Right cardiac atrium (tissue), 5 donors: ENCODE results near the gene RMND5B. TPM values are rescaled to one million over a fixed set of nuclear protein-coding genes. Genes with fewer than 3 reads are reported as not detected.
"Not testable (repeated sequence)": the region's sequence is repeated elsewhere in the genome, so short reads cannot be mapped to it uniquely, and the experiment has no call there.

Source experiments
- ATAC-seq, 2 donors: fragments of 200-7000 bp; cut with Tn5 transposase; one replicate each; pipeline versions ENCODE4 v1.8.0 to v1.9.1; 2020; ENCODE audit warnings: moderate library complexity in 2 of 2, mild to moderate bottlenecking in 1 of 2
- DNase-seq, 3 donors: peaks; one replicate each; pipeline ENCODE4 v3.0.0-alpha.2; 2020
- H3K27ac ChIP-seq: one replicate; pipeline ENCODE4 v1.5.1; 2013; ENCODE audit warnings: mild to moderate bottlenecking, low read length, control low read depth, moderate library complexity
- H3K27me3 ChIP-seq: one replicate; pipeline ENCODE4 v1.6.1; 2013; ENCODE audit not compliant: control insufficient read depth, insufficient read depth
- H3K4me1 ChIP-seq: one replicate; pipeline ENCODE4 v1.6.1; 2013; ENCODE audit warnings: low read length; ENCODE audit not compliant: control insufficient read depth, insufficient read depth
- H3K4me3 ChIP-seq: one replicate; pipeline ENCODE4 v1.5.1; 2013; ENCODE audit warnings: low read length, control low read depth
- H3K9me3 ChIP-seq: one replicate; pipeline ENCODE4 v1.6.1; 2013; ENCODE audit warnings: low read length; ENCODE audit not compliant: control insufficient read depth
- WGBS: extraction: QIAGEN DNeasy Blood & Tissue Kit; methylation state at CpG from one replicate; pipeline ENCODE4 v1.1.7; 2013; 5-methylcytosine and 5-hydroxymethylcytosine counted together
- intact Hi-C, 4 donors: fragments of 100-400 bp; cut with DNase I; formaldehyde crosslinking; loops; one replicate each; pipeline versions ENCODE4 v1.11.0 to v1.14.0; 2022 to 2023
- polyA plus RNA-seq: library from polyadenylated mRNA; stranded (reverse); fragments of 200-250 nt; gene quantifications from one replicate; pipeline ENCODE4 v1.2.3, GENCODE V29; 2013
- total RNA-seq, 4 donors: library from RNA; stranded (reverse); fragmentation: NEBNext Ultra II Directional; extraction: Animal tissue kit (Norgen Biotek cat#: 25700); gene quantifications; one replicate each; pipeline ENCODE4 v1.2.1, GENCODE V29; 2021
- donor health status: healthy with polysubstance abuse.
- donor health status: DM: no; HTN: yes; CAD: no.
- donor health status: DM: no; HTN: no; CAD: no.
- donor health status: DM: no; HTN: yes; CAD: no; lungs with severe emphysema.
- donor health status: DM: yes; HTN: yes; CAD: no.

The RMND5B gene
- total and polyA plus RNA-seq, 5 donors: 32.2 to 41.7 (median 33.6) TPM

DNA sequence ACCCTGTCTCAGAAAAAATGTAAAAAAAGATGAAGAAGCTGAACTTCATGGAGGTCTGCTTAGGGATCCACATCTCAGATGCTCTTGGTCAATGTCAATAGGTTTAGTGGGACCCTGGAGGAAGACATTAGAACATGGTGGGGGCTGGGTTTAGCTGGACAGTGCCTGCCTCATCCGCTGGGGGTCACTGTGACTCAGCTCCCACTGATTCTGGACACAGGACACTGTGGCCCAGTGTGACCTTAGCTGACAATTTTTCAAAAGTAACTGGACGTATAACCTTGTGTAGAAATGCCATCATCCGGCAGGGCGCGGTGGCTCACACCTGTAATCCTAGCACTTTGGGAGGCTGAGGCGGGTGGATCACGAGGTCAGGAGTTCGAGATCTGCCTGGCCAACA is 66.2 kb downstream of the RMND5B start:
- ATAC-seq: peak in 1 of 2 donors; percentile 49
- H3K9me3 ChIP-seq: no peaks in the 10 kb centered on the region
- H3K4me1 ChIP-seq: no peaks in the 10 kb centered on the region
- intact Hi-C loops: no loop called here
- no peak overlapping the region for H3K4me3 ChIP-seq
- WGBS: 85% methylated on average over 8 of the region's 8 CpGs
- DNase-seq: no peak
- no peak overlapping the region for H3K27ac ChIP-seq
- no peaks in the 10 kb centered on the region for H3K27me3 ChIP-seq

DNA sequence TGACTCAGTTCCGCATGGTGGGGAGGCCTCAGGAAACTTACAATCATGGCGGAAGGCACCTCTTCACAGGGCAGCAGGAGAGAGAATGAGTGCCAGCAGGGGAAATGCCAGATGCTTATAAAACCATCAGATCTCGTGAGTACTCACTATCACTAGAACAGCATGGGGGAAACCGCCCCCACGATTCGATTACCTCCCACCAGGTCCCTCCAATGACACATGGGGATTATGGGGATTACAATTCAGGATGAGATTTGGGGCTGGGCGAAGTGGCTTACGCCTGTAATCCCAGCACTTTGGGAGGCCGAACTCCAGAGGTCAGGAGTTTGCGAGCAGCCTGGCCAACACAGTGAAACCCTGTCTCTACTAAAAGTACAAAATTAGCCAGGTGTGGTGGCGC is 67.3 kb downstream of the RMND5B start:
- DNase-seq, ATAC-seq, H3K27me3 ChIP-seq, H3K4me1 ChIP-seq, H3K4me3 ChIP-seq, intact Hi-C loops, H3K9me3 ChIP-seq, H3K27ac ChIP-seq: not testable (repeated sequence)
- WGBS: 83% methylated on average over 11 of the region's 11 CpGs

- 70% methylated on average over 11 of the region's 11 CpGs for WGBS
- Histone ChIP-seq H3K4me3 (no peak overlapping the region), H3K4me1 (no peaks in the 10 kb centered on the region), H3K9me3 (no peaks in the 10 kb centered on the region), H3K27ac (no peak overlapping the region), H3K27me3 (no peaks in the 10 kb centered on the region)
- intact Hi-C loops: no loop called here
- ATAC-seq: no peak
- DNase-seq: no peak
Observed at GRCh38 chr5:178198706-178199105, 67.9 kb downstream of the RMND5B start.

- intact Hi-C loops: no loop called here
- ATAC-seq: no peak
Observed at GRCh38 chr5:178199581-178200434, 69.0 kb downstream of the RMND5B start.

More at GRCh38 chr5:178199581-178200434, 69.0 kb downstream of the RMND5B start:
- H3K27ac ChIP-seq: no peak overlapping the region
- H3K27me3 ChIP-seq: no peaks in the 10 kb centered on the region
- no peaks in the 10 kb centered on the region for H3K9me3 ChIP-seq
- 79% methylated on average over 12 of the region's 12 CpGs for WGBS
- no peak overlapping the region for H3K4me3 ChIP-seq
- DNase-seq: no peak
- H3K4me1 ChIP-seq: no peaks in the 10 kb centered on the region

Other genes starting within 250 kb of the RMND5B start
- gene PROP1, start 134.8 kb upstream of the RMND5B start, total RNA-seq: not detected
- gene PROP1, start 134.8 kb upstream of the RMND5B start, polyA plus RNA-seq: not detected
- under 1 TPM; 0.15 to 0.54 (median 0.32) TPM for gene N4BP3, start 17.5 kb upstream of the RMND5B start, total RNA-seq
- gene N4BP3, start 17.5 kb upstream of the RMND5B start, polyA plus RNA-seq: 0.79 TPM
- gene NHP2, start 22.9 kb downstream of the RMND5B start, total RNA-seq: 10 to 100 TPM; 62.3 to 88.4 (median 84.7) TPM
- 123 TPM for gene NHP2, start 22.9 kb downstream of the RMND5B start, polyA plus RNA-seq
- not detected for gene GMCL2, start 56.4 kb downstream of the RMND5B start, total RNA-seq
- not detected for gene GMCL2, start 56.4 kb downstream of the RMND5B start, polyA plus RNA-seq
- 100 to 1,000 TPM in 1 of 4 donors, 10 to 100 TPM in 3; 75.3 to 125 (median 86.9) TPM for gene HNRNPAB, start 73.5 kb downstream of the RMND5B start, total RNA-seq
- 88.2 TPM for gene HNRNPAB, start 73.5 kb downstream of the RMND5B start, polyA plus RNA-seq
- 10 to 100 TPM; 41.0 to 53.6 (median 48.5) TPM for gene PHYKPL, start 101.8 kb downstream of the RMND5B start, total RNA-seq
- 35.3 TPM for gene PHYKPL, start 101.8 kb downstream of the RMND5B start, polyA plus RNA-seq